ENCODE data around the gene ECE2. TPM values are rescaled to one million over a fixed set of nuclear protein-coding genes. Genes with fewer than 3 reads are reported as not detected.

Gene ECE2
- total and polyA plus RNA-seq, 4 donors, result not detected

DNA sequence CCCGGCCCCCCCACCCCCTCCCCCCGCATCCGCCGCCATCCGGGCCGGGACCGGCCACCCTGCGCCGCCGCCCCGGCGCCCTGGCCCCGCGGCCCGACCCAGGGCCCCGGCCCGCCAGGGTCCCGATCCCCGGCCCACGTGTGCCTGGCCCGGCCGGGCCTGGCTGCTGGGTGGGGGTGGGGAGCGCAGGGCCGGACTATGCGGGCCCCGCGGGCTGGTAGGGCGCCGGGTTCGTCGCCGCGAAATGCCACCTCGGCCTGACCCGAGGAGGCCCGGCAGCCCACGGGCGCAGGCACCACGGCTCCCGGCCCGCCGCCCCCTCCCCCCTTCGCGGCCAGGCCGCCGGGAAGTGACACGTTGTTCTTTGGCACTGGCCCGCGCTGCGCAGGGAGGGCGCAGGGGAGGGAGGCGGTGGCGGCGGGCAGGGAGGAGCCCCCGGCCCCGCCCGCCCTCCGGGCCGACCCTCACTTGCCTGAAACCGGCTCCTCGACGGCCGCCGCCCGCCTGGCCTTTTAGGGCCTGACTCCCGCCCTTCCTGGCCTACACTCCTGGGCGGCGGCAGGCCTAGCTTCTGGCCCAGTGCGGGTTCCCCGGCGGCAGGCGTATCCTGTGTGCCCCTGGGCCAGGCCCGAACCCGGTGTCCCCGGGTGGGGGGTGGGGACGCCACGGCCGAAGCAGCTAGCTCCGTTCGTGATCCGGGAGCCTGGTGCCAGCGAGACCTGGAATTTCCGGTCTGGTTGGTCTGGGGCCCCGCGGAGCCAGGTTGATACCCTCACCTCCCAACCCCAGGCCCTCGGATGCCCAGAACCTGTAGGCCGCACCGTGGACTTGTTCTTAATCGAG, 39.1 kb downstream of the ECE2 start:
- DNase-seq (ENCODE audit: low spot score), result peak; percentile 75
- peaks cover 3 to 18% (median 7%) of the 10 kb centered on the region in 4 donors for H3K36me3 ChIP-seq (ENCODE audit: control insufficient read depth in 4 of 4, insufficient read depth in 3 of 4, low read depth in 1 of 4, low read length in 3 of 4)
- H3K27me3 ChIP-seq (ENCODE audit: control insufficient read depth in 4 of 4, insufficient read depth in 4 of 4, low read length in 3 of 4), result no peaks in the 10 kb centered on the region
- peak overlapping the region; percentile 88 to 98 (median 96) for H3K4me3 ChIP-seq (ENCODE audit: low read depth in 1 of 3, low read length in 3 of 3)
- WGBS, result under 1% methylated on average over 89 of the region's 89 CpGs
- H3K4me1 ChIP-seq (ENCODE audit: control insufficient read depth in 4 of 4, insufficient read depth in 4 of 4, low read length in 3 of 4), result peaks cover 7 to 47% (median 43%) of the 10 kb centered on the region in 4 donors
- H3K9ac ChIP-seq (ENCODE audit: low read depth in 1 of 2, low read length in 2 of 2), result peak overlapping the region; percentile 84 to 92
- no peaks in the 10 kb centered on the region for H3K9me3 ChIP-seq (ENCODE audit: control insufficient read depth in 4 of 4, low read length in 3 of 4)
- peak overlapping the region; percentile 88 to 92 for H3K27ac ChIP-seq (ENCODE audit: low read depth in 1 of 2, low read length in 2 of 2)
- TF ChIP-seq YY1 (IDR thresholded peaks at IDR 0.05), result no peak
- no peak for TF ChIP-seq RAD21 (IDR thresholded peaks at IDR 0.05)
- TF ChIP-seq FOXA2 (IDR thresholded peaks at IDR 0.05), result no peak
- TF ChIP-seq SP1 (IDR thresholded peaks at IDR 0.05), result peak; percentile 4
- TF ChIP-seq GABPA (IDR thresholded peaks at IDR 0.05 in 1 of 2, conservative IDR thresholded peaks at IDR 0.05 in 1 of 2), result no peak
- no peak for TF ChIP-seq EGR1 (IDR thresholded peaks at IDR 0.05; ENCODE audit: low read depth in 2 of 2)
- TF ChIP-seq, protein P1, sequence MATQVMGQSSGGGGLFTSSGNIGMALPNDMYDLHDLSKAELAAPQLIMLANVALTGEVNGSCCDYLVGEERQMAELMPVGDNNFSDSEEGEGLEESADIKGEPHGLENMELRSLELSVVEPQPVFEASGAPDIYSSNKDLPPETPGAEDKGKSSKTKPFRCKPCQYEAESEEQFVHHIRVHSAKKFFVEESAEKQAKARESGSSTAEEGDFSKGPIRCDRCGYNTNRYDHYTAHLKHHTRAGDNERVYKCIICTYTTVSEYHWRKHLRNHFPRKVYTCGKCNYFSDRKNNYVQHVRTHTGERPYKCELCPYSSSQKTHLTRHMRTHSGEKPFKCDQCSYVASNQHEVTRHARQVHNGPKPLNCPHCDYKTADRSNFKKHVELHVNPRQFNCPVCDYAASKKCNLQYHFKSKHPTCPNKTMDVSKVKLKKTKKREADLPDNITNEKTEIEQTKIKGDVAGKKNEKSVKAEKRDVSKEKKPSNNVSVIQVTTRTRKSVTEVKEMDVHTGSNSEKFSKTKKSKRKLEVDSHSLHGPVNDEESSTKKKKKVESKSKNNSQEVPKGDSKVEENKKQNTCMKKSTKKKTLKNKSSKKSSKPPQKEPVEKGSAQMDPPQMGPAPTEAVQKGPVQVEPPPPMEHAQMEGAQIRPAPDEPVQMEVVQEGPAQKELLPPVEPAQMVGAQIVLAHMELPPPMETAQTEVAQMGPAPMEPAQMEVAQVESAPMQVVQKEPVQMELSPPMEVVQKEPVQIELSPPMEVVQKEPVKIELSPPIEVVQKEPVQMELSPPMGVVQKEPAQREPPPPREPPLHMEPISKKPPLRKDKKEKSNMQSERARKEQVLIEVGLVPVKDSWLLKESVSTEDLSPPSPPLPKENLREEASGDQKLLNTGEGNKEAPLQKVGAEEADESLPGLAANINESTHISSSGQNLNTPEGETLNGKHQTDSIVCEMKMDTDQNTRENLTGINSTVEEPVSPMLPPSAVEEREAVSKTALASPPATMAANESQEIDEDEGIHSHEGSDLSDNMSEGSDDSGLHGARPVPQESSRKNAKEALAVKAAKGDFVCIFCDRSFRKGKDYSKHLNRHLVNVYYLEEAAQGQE (IDR thresholded peaks at IDR 0.05), result peak; percentile 19
- TF ChIP-seq FOXA1 (IDR thresholded peaks at IDR 0.05), result no peak
- no peak for TF ChIP-seq JUND (IDR thresholded peaks at IDR 0.05)
- TF ChIP-seq NR2F2 (IDR thresholded peaks at IDR 0.05), result no peak
- TF ChIP-seq TAF1 (conservative IDR thresholded peaks at IDR 0.05), result no peak
- no peak for TF ChIP-seq HNF4G (IDR thresholded peaks at IDR 0.05)
- no peak for TF ChIP-seq HNF4A (conservative IDR thresholded peaks at IDR 0.05)
- no peak for TF ChIP-seq RXRA (IDR thresholded peaks at IDR 0.05)

DNA sequence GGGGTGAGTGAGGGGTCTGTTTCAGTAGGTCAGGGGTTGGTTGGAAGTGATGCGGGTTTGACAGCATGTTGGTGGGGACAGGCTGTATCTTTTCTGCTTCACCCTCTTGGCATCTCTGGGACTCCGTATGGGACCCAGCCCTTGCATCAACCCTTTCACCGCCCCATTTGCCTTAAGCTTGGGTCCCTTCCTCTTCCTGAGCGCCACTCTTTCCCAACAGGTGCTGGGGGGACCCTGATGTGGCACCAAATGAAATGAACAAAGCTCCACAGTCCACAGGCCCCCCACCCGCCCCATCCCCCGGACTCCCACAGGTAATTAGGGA, 39.7 kb downstream of the ECE2 start:
- DNase-seq (ENCODE audit: low spot score), result no peak
- WGBS, result 3% methylated on average over 6 of the region's 6 CpGs
- peak overlapping the region; percentile 88 to 92 for H3K27ac ChIP-seq (ENCODE audit: low read depth in 1 of 2, low read length in 2 of 2)
- H3K9me3 ChIP-seq (ENCODE audit: control insufficient read depth in 4 of 4, low read length in 3 of 4), result no peaks in the 10 kb centered on the region
- H3K9ac ChIP-seq (ENCODE audit: low read depth in 1 of 2, low read length in 2 of 2), result peak overlapping the region; percentile 84 to 92
- H3K27me3 ChIP-seq (ENCODE audit: control insufficient read depth in 4 of 4, insufficient read depth in 4 of 4, low read length in 3 of 4), result no peaks in the 10 kb centered on the region
- H3K4me3 ChIP-seq (ENCODE audit: low read depth in 1 of 3, low read length in 3 of 3), result peak overlapping the region; percentile 88 to 98 (median 96)
- H3K36me3 ChIP-seq (ENCODE audit: control insufficient read depth in 4 of 4, insufficient read depth in 3 of 4, low read depth in 1 of 4, low read length in 3 of 4), result peaks cover 6 to 21% (median 10%) of the 10 kb centered on the region in 4 donors
- H3K4me1 ChIP-seq (ENCODE audit: control insufficient read depth in 4 of 4, insufficient read depth in 4 of 4, low read length in 3 of 4), result peaks cover 10 to 52% (median 48%) of the 10 kb centered on the region in 4 donors
- TF ChIP-seq GABPA (IDR thresholded peaks at IDR 0.05 in 1 of 2, conservative IDR thresholded peaks at IDR 0.05 in 1 of 2), result no peak
- TF ChIP-seq, protein P2, sequence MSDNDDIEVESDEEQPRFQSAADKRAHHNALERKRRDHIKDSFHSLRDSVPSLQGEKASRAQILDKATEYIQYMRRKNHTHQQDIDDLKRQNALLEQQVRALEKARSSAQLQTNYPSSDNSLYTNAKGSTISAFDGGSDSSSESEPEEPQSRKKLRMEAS (IDR thresholded peaks at IDR 0.05), result no peak
- TF ChIP-seq HNF4G (IDR thresholded peaks at IDR 0.05), result no peak
- TF ChIP-seq, protein P1 (IDR thresholded peaks at IDR 0.05), result no peak
- no peak for TF ChIP-seq RXRA (IDR thresholded peaks at IDR 0.05)
- TF ChIP-seq NR2F2 (IDR thresholded peaks at IDR 0.05), result no peak
- TF ChIP-seq RAD21 (IDR thresholded peaks at IDR 0.05), result no peak
- no peak for TF ChIP-seq EGR1 (IDR thresholded peaks at IDR 0.05; ENCODE audit: low read depth in 2 of 2)
- TF ChIP-seq TAF1 (conservative IDR thresholded peaks at IDR 0.05), result no peak
